PFSK-1 (cell line): ENCODE results near the gene BMP5.

ENCODE experiments used
- FOXP2 ChIP-seq: optimal IDR thresholded peaks from 2 replicates; pipeline ENCODE3; 2011; ENCODE audit warnings: borderline replicate concordance, control low read depth, inconsistent platforms; ENCODE audit not compliant: insufficient read depth; ENCODE audit errors: extremely low read length, extremely low read depth
- POLR2AphosphoS5 ChIP-seq: IDR thresholded peaks from 2 replicates; pipeline ENCODE4 v1.6.1; 2012; ENCODE audit warnings: low read depth, mild to moderate bottlenecking, control low read depth, low read length, moderate library complexity
- SIN3A ChIP-seq: IDR thresholded peaks from 2 replicates; pipeline ENCODE4 v1.6.1; 2012; ENCODE audit warnings: mild to moderate bottlenecking, low read length, moderate library complexity, borderline replicate concordance; ENCODE audit not compliant: insufficient read depth
- TAF1 ChIP-seq: IDR thresholded peaks from 2 replicates; pipeline ENCODE4 v1.6.1; 2012; ENCODE audit warnings: low read length, control low read depth, borderline replicate concordance; ENCODE audit not compliant: insufficient read depth
- TF ChIP-seq, protein P1 (sequence below), 2 experiments: IDR thresholded peaks; 2 replicates each; pipeline versions ENCODE4 v1.6.1 to v1.8.0; 2011 to 2012; ENCODE audit warnings: low read depth in 2 of 2, low read length in 2 of 2, control low read depth in 1 of 2, inconsistent platforms in 1 of 2, mild to moderate bottlenecking in 1 of 2, moderate library complexity in 1 of 2; ENCODE audit not compliant: insufficient read depth in 1 of 2

BMP5 gene

DNA sequence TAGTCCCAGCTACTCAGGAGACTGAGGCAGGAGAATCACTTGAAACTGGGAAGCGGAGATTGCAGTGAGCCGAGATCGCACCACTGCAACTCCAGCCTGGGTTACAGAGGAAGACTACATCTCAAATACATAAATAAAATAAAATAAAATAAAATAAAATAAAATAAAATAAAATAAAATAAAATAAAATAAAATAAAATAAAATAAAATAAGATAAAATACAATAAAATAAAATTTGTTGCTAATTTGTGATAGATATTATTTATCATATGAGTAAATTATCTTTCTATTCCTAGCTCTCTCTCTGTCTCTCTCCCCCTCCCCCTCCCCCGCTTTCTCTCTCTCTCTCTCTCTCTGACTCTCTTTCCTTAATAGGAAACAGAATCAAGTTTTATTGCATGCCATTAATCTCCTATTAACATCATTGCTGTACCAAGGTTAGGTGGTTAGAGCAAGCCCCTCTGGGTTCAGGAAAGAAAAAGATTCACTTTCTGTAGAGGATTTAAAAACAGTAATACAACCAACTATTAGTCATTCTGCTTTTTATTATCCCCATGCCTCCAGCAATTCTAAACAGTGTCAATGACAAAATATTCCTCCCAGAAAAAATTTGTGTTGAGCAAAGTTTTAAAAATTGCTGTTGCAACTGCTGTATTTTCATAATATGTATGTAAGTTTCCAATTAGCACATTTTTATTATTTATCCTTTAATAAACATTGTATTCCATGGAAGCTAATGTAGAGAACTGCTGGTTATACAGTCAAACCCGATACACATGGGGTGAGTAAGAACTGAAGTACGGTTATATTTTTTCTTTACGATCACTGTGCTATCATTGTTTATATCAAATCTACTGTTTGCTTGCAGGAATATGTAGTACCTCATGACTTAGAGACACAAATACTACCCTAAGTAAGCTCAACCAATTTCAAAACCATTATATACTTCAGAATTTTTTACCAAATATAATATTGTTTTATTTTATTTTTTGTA is 22.1 kb downstream of the BMP5 start:
- TF ChIP-seq FOXP2: no peak
- no peak for TF ChIP-seq POLR2AphosphoS5
- no peak for TF ChIP-seq SIN3A
- TF ChIP-seq, protein P1, sequence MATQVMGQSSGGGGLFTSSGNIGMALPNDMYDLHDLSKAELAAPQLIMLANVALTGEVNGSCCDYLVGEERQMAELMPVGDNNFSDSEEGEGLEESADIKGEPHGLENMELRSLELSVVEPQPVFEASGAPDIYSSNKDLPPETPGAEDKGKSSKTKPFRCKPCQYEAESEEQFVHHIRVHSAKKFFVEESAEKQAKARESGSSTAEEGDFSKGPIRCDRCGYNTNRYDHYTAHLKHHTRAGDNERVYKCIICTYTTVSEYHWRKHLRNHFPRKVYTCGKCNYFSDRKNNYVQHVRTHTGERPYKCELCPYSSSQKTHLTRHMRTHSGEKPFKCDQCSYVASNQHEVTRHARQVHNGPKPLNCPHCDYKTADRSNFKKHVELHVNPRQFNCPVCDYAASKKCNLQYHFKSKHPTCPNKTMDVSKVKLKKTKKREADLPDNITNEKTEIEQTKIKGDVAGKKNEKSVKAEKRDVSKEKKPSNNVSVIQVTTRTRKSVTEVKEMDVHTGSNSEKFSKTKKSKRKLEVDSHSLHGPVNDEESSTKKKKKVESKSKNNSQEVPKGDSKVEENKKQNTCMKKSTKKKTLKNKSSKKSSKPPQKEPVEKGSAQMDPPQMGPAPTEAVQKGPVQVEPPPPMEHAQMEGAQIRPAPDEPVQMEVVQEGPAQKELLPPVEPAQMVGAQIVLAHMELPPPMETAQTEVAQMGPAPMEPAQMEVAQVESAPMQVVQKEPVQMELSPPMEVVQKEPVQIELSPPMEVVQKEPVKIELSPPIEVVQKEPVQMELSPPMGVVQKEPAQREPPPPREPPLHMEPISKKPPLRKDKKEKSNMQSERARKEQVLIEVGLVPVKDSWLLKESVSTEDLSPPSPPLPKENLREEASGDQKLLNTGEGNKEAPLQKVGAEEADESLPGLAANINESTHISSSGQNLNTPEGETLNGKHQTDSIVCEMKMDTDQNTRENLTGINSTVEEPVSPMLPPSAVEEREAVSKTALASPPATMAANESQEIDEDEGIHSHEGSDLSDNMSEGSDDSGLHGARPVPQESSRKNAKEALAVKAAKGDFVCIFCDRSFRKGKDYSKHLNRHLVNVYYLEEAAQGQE (IDR thresholded peaks at IDR 0.05; ENCODE audit: insufficient read depth in 1 of 2, low read depth in 2 of 2, low read length in 2 of 2): no peak
- no peak for TF ChIP-seq TAF1

DNA sequence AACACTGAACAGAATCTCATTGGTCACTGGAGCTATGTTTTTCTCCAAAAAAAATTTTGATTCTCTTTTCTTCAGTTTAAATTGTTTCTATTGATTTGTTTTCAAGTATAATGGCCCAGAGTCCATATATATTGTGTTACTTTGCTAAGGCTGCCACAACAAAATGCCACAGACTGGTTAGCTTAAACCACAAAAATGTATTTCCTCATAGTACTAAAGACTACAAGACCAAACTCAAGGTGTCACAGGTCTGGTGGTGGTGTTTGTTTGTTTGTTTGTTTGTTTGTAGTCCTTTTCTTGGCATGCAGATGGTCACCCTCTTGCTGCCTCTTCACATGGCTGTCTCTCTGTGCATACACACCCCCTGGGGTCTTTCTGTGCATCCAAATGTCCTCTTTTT is 34.0 kb downstream of the BMP5 start:
- TF ChIP-seq SIN3A (no peak), FOXP2 (no peak), POLR2AphosphoS5 (no peak), TAF1 (no peak)
- TF ChIP-seq, protein P1 (IDR thresholded peaks at IDR 0.05; ENCODE audit: insufficient read depth in 1 of 2, low read depth in 2 of 2, low read length in 2 of 2): no peak

DNA sequence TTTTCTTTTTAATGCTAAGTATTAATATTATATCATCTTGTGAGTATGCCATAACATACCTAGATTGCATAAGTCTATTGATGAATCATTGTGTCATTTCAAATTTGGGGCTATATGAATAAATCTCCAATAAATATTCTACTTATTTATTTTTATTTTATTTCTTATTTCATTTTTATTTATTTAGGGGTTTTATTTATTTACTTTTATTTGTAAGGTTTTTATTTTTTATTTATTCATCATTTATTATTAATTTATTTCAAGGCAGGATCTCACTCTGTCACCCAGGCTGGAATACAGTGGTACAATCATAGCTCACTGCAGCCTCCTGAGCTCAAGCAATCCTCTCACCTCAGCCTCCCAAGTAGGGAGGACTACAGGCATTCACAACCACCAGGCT is 36.3 kb downstream of the BMP5 start:
- TF ChIP-seq FOXP2: no peak
- no peak for TF ChIP-seq POLR2AphosphoS5
- no peak for TF ChIP-seq TAF1
- TF ChIP-seq SIN3A: no peak
- TF ChIP-seq, protein P1 (IDR thresholded peaks at IDR 0.05; ENCODE audit: insufficient read depth in 1 of 2, low read depth in 2 of 2, low read length in 2 of 2): no peak

GRCh38 chr6:55836945-55837344 is 38.4 kb downstream of the BMP5 start:
- TF ChIP-seq FOXP2 (no peak), TAF1 (no peak), POLR2AphosphoS5 (no peak), SIN3A (no peak)
- TF ChIP-seq, protein P1 (IDR thresholded peaks at IDR 0.05; ENCODE audit: insufficient read depth in 1 of 2, low read depth in 2 of 2, low read length in 2 of 2): no peak
